HEK293T (cell line): ENCODE measurements around the gene C12orf56.
"Not testable (repeated sequence)": the region's sequence is repeated elsewhere in the genome, so short reads cannot be mapped to it uniquely, and the experiment has no call there.

Source experiments
- CTCF ChIA-PET: fragments of 350-600 bp; formaldehyde crosslinking; extraction: SDS; loops from one replicate; lab custom pipeline; 2021; ENCODE audit warnings: antibody characterized with exemption, inconsistent platforms; lab: Yijun Ruan, JAX
- POLR2A ChIA-PET: fragments of 350-600 bp; formaldehyde crosslinking; extraction: SDS; loops from one replicate; lab custom pipeline; 2020; ENCODE audit warnings: antibody characterized with exemption, inconsistent platforms; lab: Yijun Ruan, JAX
- DNase-seq: peaks from one replicate; pipeline ENCODE4 v3.0.0; 2012; ENCODE audit warnings: mixed read lengths; ENCODE audit errors: extremely low spot score
- ARNT ChIP-seq: fragments of 450-650 bp; IDR thresholded peaks from 2 replicates; pipeline ENCODE4 v1.6.1; 2017; ENCODE audit warnings: mild to moderate bottlenecking
- BHLHE40 ChIP-seq: fragments of 450-650 bp; IDR thresholded peaks from 2 replicates; pipeline ENCODE4 v1.6.1; 2016; ENCODE audit warnings: mild to moderate bottlenecking, moderate library complexity, borderline replicate concordance
- CTBP1 ChIP-seq: fragments of 450-650 bp; IDR thresholded peaks from 2 replicates; pipeline ENCODE4 v1.6.1; 2016; ENCODE audit warnings: borderline replicate concordance
- ELF4 ChIP-seq: fragments of 450-650 bp; IDR thresholded peaks from 2 replicates; pipeline ENCODE4 v1.6.1; 2017; ENCODE audit warnings: antibody characterized with exemption
- FOXA1 ChIP-seq: fragments of 450-650 bp; IDR thresholded peaks from 2 replicates; pipeline ENCODE4 v1.6.1; 2016; ENCODE audit warnings: mild to moderate bottlenecking
- FOXK2 ChIP-seq: fragments of 450-650 bp; IDR thresholded peaks from 2 replicates; pipeline ENCODE4 v1.6.1; 2016; ENCODE audit warnings: mild to moderate bottlenecking
- FOXM1 ChIP-seq: fragments of 450-650 bp; IDR thresholded peaks from 2 replicates; pipeline ENCODE4 v1.6.1; 2017; ENCODE audit warnings: mild to moderate bottlenecking, borderline replicate concordance
- HDGF ChIP-seq: fragments of 450-650 bp; IDR thresholded peaks from 2 replicates; pipeline ENCODE4 v1.6.1; 2017; ENCODE audit warnings: antibody characterized with exemption, borderline replicate concordance
- L3MBTL2 ChIP-seq: fragments of 450-650 bp; conservative IDR thresholded peaks from 2 replicates; pipeline ENCODE4 v1.6.1; 2016; ENCODE audit warnings: mild to moderate bottlenecking
- LEF1 ChIP-seq: fragments of 450-650 bp; IDR thresholded peaks from 2 replicates; pipeline ENCODE4 v1.6.1; 2017; ENCODE audit warnings: mild to moderate bottlenecking, borderline replicate concordance
- NFRKB ChIP-seq: fragments of 450-650 bp; IDR thresholded peaks from 2 replicates; pipeline ENCODE4 v1.6.1; 2016; ENCODE audit warnings: mild to moderate bottlenecking, moderate library complexity
- PKNOX1 ChIP-seq: fragments of 450-650 bp; IDR thresholded peaks from 2 replicates; pipeline ENCODE4 v1.6.1; 2016
- SP1 ChIP-seq: fragments of 450-650 bp; IDR thresholded peaks from 2 replicates; pipeline ENCODE4 v1.6.1; 2017
- SUZ12 ChIP-seq: fragments of 450-650 bp; IDR thresholded peaks from 2 replicates; pipeline ENCODE4 v1.6.1; 2016; ENCODE audit warnings: mild to moderate bottlenecking
- TARDBP ChIP-seq: fragments of 450-650 bp; IDR thresholded peaks from 2 replicates; pipeline ENCODE4 v1.6.1; 2016
- ZNF384 ChIP-seq: fragments of 450-650 bp; IDR thresholded peaks from 2 replicates; pipeline ENCODE4 v1.6.1; 2016

C12orf56 gene

GRCh38 chr12:64385019-64385418, 5.5 kb downstream of the C12orf56 start:
- ChIA-PET POLR2A (interaction anchor here (0.6 kb wide), 1 partner anchor 19 kb away, joined by 3 read pairs; the partner anchor contains the start of gene XPOT), CTCF (no interaction called here)
- DNase-seq, result no peak
- TF ChIP-seq FOXA1 (no peak), LEF1 (no peak), HDGF (no peak)

GRCh38 chr12:64383675-64384074, 6.9 kb downstream of the C12orf56 start:
- TF ChIP-seq L3MBTL2, result no peak
- TF ChIP-seq SUZ12, result no peak
- TF ChIP-seq FOXK2, result no peak
- TF ChIP-seq CTBP1, result no peak
- TF ChIP-seq LEF1, result no peak
- no peak for TF ChIP-seq BHLHE40
- TF ChIP-seq TARDBP, result no peak
- no peak for TF ChIP-seq NFRKB
- TF ChIP-seq SP1, result no peak
- no peak for TF ChIP-seq ARNT
- TF ChIP-seq FOXM1, result no peak
- TF ChIP-seq HDGF, result no peak
- TF ChIP-seq ZNF384, result no peak
- no peak for TF ChIP-seq PKNOX1
- TF ChIP-seq ELF4, result no peak
- TF ChIP-seq FOXA1, result no peak
- ChIA-PET POLR2A (interaction anchor here (1.0 kb wide), 1 partner anchor 46 kb away, joined by 3 read pairs; no protein-coding TSS in a partner anchor), CTCF (no interaction called here)
- no peak for DNase-seq

GRCh38 chr12:64362721-64363305, 27.7 kb downstream of the C12orf56 start:
- POLR2A ChIA-PET, result no interaction called here

GRCh38 chr12:64361173-64361572, 29.4 kb downstream of the C12orf56 start:
- CTCF ChIA-PET, POLR2A ChIA-PET, DNase-seq: not testable (repeated sequence)

More at GRCh38 chr12:64362721-64363305, 27.7 kb downstream of the C12orf56 start:
- CTCF ChIA-PET, result no interaction called here
- TF ChIP-seq SP1 (no peak), PKNOX1 (no peak), FOXA1 (no peak)
- DNase-seq, result no peak

- POLR2A ChIA-PET, DNase-seq, CTCF ChIA-PET: not testable (repeated sequence)
Measured at GRCh38 chr12:64356209-64356608, 34.3 kb downstream of the C12orf56 start.

GRCh38 chr12:64352181-64352580, 38.4 kb downstream of the C12orf56 start:
- TF ChIP-seq FOXK2 (no peak), ZNF384 (no peak), L3MBTL2 (no peak), FOXM1 (no peak), TARDBP (no peak), ARNT (no peak)
- DNase-seq, result no peak
- POLR2A ChIA-PET, result no interaction called here
- CTCF ChIA-PET, result no interaction called here

GRCh38 chr12:64351265-64351664, 39.3 kb downstream of the C12orf56 start:
- TF ChIP-seq SUZ12 (no peak), ELF4 (no peak), HDGF (no peak), FOXK2 (no peak), TARDBP (no peak), LEF1 (no peak), BHLHE40 (no peak), SP1 (no peak), CTBP1 (no peak), NFRKB (no peak), ARNT (no peak), L3MBTL2 (no peak), FOXA1 (no peak), ZNF384 (no peak)
- ChIA-PET CTCF (no interaction called here), POLR2A (no interaction called here)
- DNase-seq, result no peak

GRCh38 chr12:64347630-64348029, 42.9 kb downstream of the C12orf56 start:
- POLR2A ChIA-PET, result no interaction called here
- DNase-seq, result no peak
- CTCF ChIA-PET, result no interaction called here
- no peak for TF ChIP-seq PKNOX1
- TF ChIP-seq CTBP1, result no peak
- TF ChIP-seq FOXA1, result no peak
- TF ChIP-seq HDGF, result no peak
- TF ChIP-seq LEF1, result no peak
- TF ChIP-seq ZNF384, result no peak
- TF ChIP-seq ARNT, result no peak
- no peak for TF ChIP-seq SP1
- no peak for TF ChIP-seq ELF4
- TF ChIP-seq L3MBTL2, result no peak
- no peak for TF ChIP-seq NFRKB
- TF ChIP-seq SUZ12, result no peak
- TF ChIP-seq TARDBP, result no peak
- TF ChIP-seq FOXK2, result no peak

GRCh38 chr12:64344631-64345030, 45.9 kb downstream of the C12orf56 start:
- DNase-seq, POLR2A ChIA-PET, CTCF ChIA-PET: not testable (repeated sequence)

GRCh38 chr12:64340546-64340945, 50.0 kb downstream of the C12orf56 start:
- DNase-seq, POLR2A ChIA-PET, CTCF ChIA-PET: not testable (repeated sequence)
